HCT116 (cell line): ENCODE measurements around the gene ZFR2. TPM values are rescaled to one million over a fixed set of nuclear protein-coding genes. Genes with fewer than 3 reads are reported as not detected.

Experiments
- ATAC-seq: fragments of 200-7000 bp; cut with Tn5 transposase; 2 replicates; pipeline ENCODE4 v1.9.1; 2020; ENCODE audit warnings: mild to moderate bottlenecking, moderate library complexity
- BruUV-seq: library from RNA; stranded (reverse); fragments of 400-500 nt; replicated peaks from 2 replicates; lab custom pipeline; 2021; lab: Mats Ljungman, UMichigan
- CTCF ChIA-PET: fragments of 300-600 bp; sonication (Branson Sonifier 250); formaldehyde crosslinking; loops from one replicate; lab custom pipeline; 2021; ENCODE audit warnings: antibody characterized with exemption; lab: Charles Lee
- POLR2A ChIA-PET: fragments of 300-600, 350-600 bp; sonication (Branson Sonifier 250); formaldehyde crosslinking; loops from one replicate; lab custom pipeline; 2021; ENCODE audit warnings: antibody characterized with exemption; lab: Charles Lee
- RAD21 ChIA-PET, 2 experiments: fragments of 300-600 bp; sonication (Branson Sonifier 250); formaldehyde crosslinking; loops; one replicate each; lab custom pipeline; 2023; ENCODE audit warnings: low total read pairs in 2 of 2; ENCODE audit not compliant: uncharacterized antibody in 2 of 2, unreplicated experiment in 2 of 2, low non-redundant PET in 1 of 2; lab: Charles Lee
- DNase-seq: peaks from one replicate; pipeline ENCODE4 v3.0.0-alpha.2; 2010; ENCODE audit warnings: low read depth, low spot score
- H2AFZ ChIP-seq: fragments of 200-600 bp; shearing (Covaris generic), sonication (generic); 2 replicates; pipeline ENCODE4 v1.6.1; 2017; ENCODE audit warnings: low read depth, mixed run types, mixed read lengths, antibody characterized with exemption, low read length; ENCODE audit not compliant: poor library complexity, severe bottlenecking
- H3K27ac ChIP-seq: 2 replicates; pipeline ENCODE4 v1.5.1; 2012; ENCODE audit warnings: low read depth, low read length
- H3K27me3 ChIP-seq: fragments of 200-600 bp; sonication (generic); 2 replicates; pipeline ENCODE4 v1.6.1; 2016; ENCODE audit warnings: mixed run types, low read length, mixed read lengths; ENCODE audit not compliant: insufficient read depth
- H3K36me3 ChIP-seq, 2 experiments: fragments of 200-500 bp in 1 of 2; fragments of 200-600 bp in 1 of 2; sonication (Bioruptor generic) in 1 of 2; sonication (generic) in 1 of 2; 2 replicates each; pipeline versions ENCODE4 v1.5.1 to v1.6.1; 2014 to 2016; ENCODE audit warnings: low read length in 2 of 2, inconsistent platforms in 1 of 2, mixed read lengths in 1 of 2, mixed run types in 1 of 2; ENCODE audit not compliant: insufficient read depth in 2 of 2, control insufficient read depth in 1 of 2
- H3K4me1 ChIP-seq, 2 experiments: fragments of 200-600 bp in 1 of 2; sonication (generic) in 1 of 2; 2 replicates each; pipeline versions ENCODE4 v1.5.1 to v1.6.1; 2012 to 2017; ENCODE audit warnings: low read length in 2 of 2, inconsistent platforms in 1 of 2, mild to moderate bottlenecking in 1 of 2, mixed read lengths in 1 of 2, mixed run types in 1 of 2, moderate library complexity in 1 of 2; ENCODE audit not compliant: insufficient read depth in 2 of 2, control insufficient read depth in 1 of 2
- H3K4me2 ChIP-seq: fragments of 200-600 bp; sonication (generic); 2 replicates; pipeline ENCODE4 v1.6.1; 2017; ENCODE audit warnings: mixed run types, low read length, mixed read lengths
- H3K4me3 ChIP-seq, 2 experiments: fragments of 200-600 bp in 1 of 2; sonication (generic) in 1 of 2; replicated peaks in 1 of 2; 2 replicates each; pipeline ENCODE4 v1.5.1; 2011 to 2016; ENCODE audit warnings: low read length in 2 of 2, control low read depth in 1 of 2, low read depth in 1 of 2, mild to moderate bottlenecking in 1 of 2, mixed read lengths in 1 of 2, mixed run types in 1 of 2
- H3K79me2 ChIP-seq: fragments of 200-600 bp; sonication (generic); 2 replicates; pipeline ENCODE4 v1.6.1; 2017; ENCODE audit warnings: mild to moderate bottlenecking, mixed run types, low read length, moderate library complexity, mixed read lengths; ENCODE audit not compliant: insufficient read depth
- H3K9ac ChIP-seq: fragments of 200-600 bp; sonication (generic); 2 replicates; pipeline ENCODE4 v1.6.1; 2016; ENCODE audit warnings: low read length, mixed read lengths
- H3K9me2 ChIP-seq: fragments of 200-600 bp; sonication (generic), shearing (Covaris generic); 2 replicates; pipeline ENCODE4 v1.6.1; 2017; ENCODE audit warnings: mixed run types, mild to moderate bottlenecking, moderate library complexity; ENCODE audit not compliant: insufficient read depth
- H3K9me3 ChIP-seq, 2 experiments: fragments of 200-500 bp in 1 of 2; fragments of 200-600 bp in 1 of 2; sonication (Bioruptor generic) in 1 of 2; sonication (generic) in 1 of 2; 2 replicates each; pipeline ENCODE4 v1.6.1; 2014 to 2017; ENCODE audit warnings: low read length in 2 of 2, mixed read lengths in 2 of 2, inconsistent platforms in 1 of 2, low read depth in 1 of 2, mild to moderate bottlenecking in 1 of 2, mixed run types in 1 of 2, moderate library complexity in 1 of 2; ENCODE audit not compliant: control insufficient read depth in 1 of 2, insufficient read depth in 1 of 2
- H4K20me1 ChIP-seq: fragments of 200-600 bp; sonication (generic), shearing (Covaris generic); 2 replicates; pipeline ENCODE4 v1.6.1; 2017; ENCODE audit warnings: mixed run types, mild to moderate bottlenecking, moderate library complexity; ENCODE audit not compliant: insufficient read depth
- EGR1 ChIP-seq: IDR thresholded peaks from 2 replicates; pipeline ENCODE4 v1.6.1; 2012; ENCODE audit warnings: low read depth
- POLR2AphosphoS5 ChIP-seq: IDR thresholded peaks from 2 replicates; pipeline ENCODE4 v1.6.1; 2011; ENCODE audit warnings: mild to moderate bottlenecking, low read depth, low read length, moderate library complexity
- SIN3A ChIP-seq: IDR thresholded peaks from 2 replicates; pipeline ENCODE4 v1.6.1; 2012; ENCODE audit warnings: low read depth
- SRF ChIP-seq: IDR thresholded peaks from 2 replicates; pipeline ENCODE4 v1.6.1; 2012; ENCODE audit warnings: low read depth
- TCF7L2 ChIP-seq: IDR thresholded peaks from 2 replicates; pipeline ENCODE4 v1.7.0; 2011; ENCODE audit warnings: borderline replicate concordance, inconsistent platforms; ENCODE audit not compliant: insufficient read depth, insufficient read length; ENCODE audit errors: extremely low read depth
- intact Hi-C: fragments of 100-400 bp; cut with micrococcal nuclease; formaldehyde crosslinking; loops from 2 replicates; pipeline ENCODE4 v1.10.0; 2022
- total RNA-seq: library from RNA; stranded (reverse); gene quantifications from one replicate; pipeline ENCODE4 v1.2.1, GENCODE V29; 2021; ENCODE audit not compliant: unreplicated experiment
- TF ChIP-seq, protein P1 (sequence below), 3 experiments: fragments of 200-600 bp in 1 of 3; sonication (generic) in 1 of 3; IDR thresholded peaks in 2 of 3; conservative IDR thresholded peaks in 1 of 3; 2 replicates each; pipeline ENCODE4 v1.5.1; 2012 to 2017; ENCODE audit warnings: low read depth in 2 of 3, low read length in 2 of 3, antibody characterized with exemption in 1 of 3, borderline replicate concordance in 1 of 3, control low read depth in 1 of 3, mild to moderate bottlenecking in 1 of 3, mixed read lengths in 1 of 3, mixed run types in 1 of 3, moderate library complexity in 1 of 3; ENCODE audit not compliant: insufficient read depth in 1 of 3
- TF ChIP-seq, protein P2 (sequence below): IDR thresholded peaks from 2 replicates; pipeline ENCODE4 v1.6.1; 2012

Gene ZFR2
- total RNA-seq, 1 experiment from 2014 or later, result 0.34 TPM

DNA sequence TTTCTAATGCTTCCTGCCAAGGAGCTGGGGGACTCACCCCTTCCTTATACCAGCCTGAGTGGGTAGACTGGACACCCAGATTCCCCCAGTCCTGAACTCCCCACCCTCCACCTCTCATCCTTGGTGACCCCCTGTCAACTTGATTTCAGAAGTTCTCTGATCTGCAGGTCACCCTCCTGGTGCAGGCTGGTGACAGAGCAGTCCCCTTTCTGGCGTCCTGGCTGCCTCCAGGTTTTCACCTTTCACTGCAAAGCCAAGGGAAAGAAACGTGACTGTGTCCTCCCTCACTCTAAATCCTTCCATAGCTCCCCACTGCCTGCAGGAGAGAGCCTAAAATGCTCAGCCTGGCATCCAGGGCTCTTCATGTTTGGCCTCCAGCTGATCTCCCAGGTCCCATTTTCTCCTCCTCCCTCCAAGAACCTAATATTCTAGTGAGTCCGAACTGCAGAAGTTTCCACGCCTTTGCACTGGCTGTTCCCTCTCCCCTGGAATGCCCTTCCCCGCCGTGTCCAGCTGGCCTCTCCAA, 78.6 kb downstream of the ZFR2 start (continued):
- TF ChIP-seq, protein P1, sequence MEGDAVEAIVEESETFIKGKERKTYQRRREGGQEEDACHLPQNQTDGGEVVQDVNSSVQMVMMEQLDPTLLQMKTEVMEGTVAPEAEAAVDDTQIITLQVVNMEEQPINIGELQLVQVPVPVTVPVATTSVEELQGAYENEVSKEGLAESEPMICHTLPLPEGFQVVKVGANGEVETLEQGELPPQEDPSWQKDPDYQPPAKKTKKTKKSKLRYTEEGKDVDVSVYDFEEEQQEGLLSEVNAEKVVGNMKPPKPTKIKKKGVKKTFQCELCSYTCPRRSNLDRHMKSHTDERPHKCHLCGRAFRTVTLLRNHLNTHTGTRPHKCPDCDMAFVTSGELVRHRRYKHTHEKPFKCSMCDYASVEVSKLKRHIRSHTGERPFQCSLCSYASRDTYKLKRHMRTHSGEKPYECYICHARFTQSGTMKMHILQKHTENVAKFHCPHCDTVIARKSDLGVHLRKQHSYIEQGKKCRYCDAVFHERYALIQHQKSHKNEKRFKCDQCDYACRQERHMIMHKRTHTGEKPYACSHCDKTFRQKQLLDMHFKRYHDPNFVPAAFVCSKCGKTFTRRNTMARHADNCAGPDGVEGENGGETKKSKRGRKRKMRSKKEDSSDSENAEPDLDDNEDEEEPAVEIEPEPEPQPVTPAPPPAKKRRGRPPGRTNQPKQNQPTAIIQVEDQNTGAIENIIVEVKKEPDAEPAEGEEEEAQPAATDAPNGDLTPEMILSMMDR (IDR thresholded peaks at IDR 0.05 in 2 of 3, conservative IDR thresholded peaks at IDR 0.05 in 1 of 3; ENCODE audit: borderline replicate concordance in 1 of 3, insufficient read depth in 1 of 3, low read depth in 2 of 3, low read length in 2 of 3), result no peak
- TF ChIP-seq, protein P2, sequence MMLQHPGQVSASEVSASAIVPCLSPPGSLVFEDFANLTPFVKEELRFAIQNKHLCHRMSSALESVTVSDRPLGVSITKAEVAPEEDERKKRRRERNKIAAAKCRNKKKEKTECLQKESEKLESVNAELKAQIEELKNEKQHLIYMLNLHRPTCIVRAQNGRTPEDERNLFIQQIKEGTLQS, result no peak
- TF ChIP-seq SRF, result no peak

DNA sequence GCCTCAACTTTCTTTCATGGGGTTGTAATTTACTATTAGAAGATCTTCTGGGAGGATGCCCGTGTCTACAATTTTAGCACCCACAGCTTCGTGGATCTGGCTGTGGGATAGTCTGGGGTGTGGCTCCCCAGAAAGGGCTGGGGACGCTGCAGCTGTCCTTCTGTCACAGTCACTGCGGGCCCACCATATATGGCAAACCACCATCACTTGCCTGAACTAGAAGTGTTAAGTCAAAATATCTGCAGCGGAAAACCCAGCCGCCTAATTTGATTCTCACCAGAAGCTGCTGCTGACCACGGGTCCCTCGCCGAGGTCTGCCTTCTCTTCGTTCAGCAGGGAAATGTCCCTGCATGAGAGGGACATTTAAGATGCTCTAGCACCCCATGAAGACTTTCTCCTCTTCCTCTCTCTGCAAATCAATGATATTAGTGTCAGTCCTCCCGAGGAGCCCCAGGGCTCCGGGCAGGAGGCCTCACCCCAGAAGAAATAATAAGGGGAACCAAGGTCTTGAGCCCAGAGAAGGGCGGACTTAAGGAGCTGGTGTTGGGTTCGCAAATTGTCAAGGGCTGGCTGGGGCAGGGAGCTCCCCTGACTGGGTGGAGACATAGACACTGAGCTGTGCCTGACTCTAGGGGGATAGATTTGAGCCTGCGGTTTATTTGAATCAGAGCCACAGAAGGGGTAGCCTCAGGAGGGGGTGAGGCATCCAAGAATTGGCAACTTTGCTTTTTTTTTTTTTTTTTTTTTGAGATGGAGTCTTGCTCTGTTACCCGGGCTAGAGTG, 79.7 kb downstream of the ZFR2 start:
- CTCF ChIA-PET, result no interaction called here

More for the DNA sequence above, 79.7 kb downstream of the ZFR2 start:
- Histone ChIP-seq H2AFZ (no peak overlapping the region), H3K79me2 (no peaks in the 10 kb centered on the region), H3K27me3 (no peaks in the 10 kb centered on the region), H3K9me2 (no peaks in the 10 kb centered on the region), H3K4me1 (no peaks in the 10 kb centered on the region), H3K36me3 (no peaks in the 10 kb centered on the region), H3K9me3 (no peaks in the 10 kb centered on the region), H3K4me3 (no peak overlapping the region), H3K9ac (no peak overlapping the region), H3K4me2 (no peak overlapping the region), H3K27ac (no peak overlapping the region), H4K20me1 (no peaks in the 10 kb centered on the region)
- TF ChIP-seq POLR2AphosphoS5 (no peak), TCF7L2 (no peak), SIN3A (no peak), EGR1 (no peak)
- TF ChIP-seq, protein P1 (IDR thresholded peaks at IDR 0.05 in 2 of 3, conservative IDR thresholded peaks at IDR 0.05 in 1 of 3; ENCODE audit: borderline replicate concordance in 1 of 3, insufficient read depth in 1 of 3, low read depth in 2 of 3, low read length in 2 of 3), result no peak
- DNase-seq, result no peak
- ATAC-seq, result no peak
- intact Hi-C loops, result no loop called here
- ChIA-PET POLR2A (no interaction called here), RAD21 (no interaction called here)
- BruUV-seq, result no TSS peak
